Measurements from ENCODE around the gene ADARB1. TPM values are rescaled to one million over a fixed set of nuclear protein-coding genes. Genes with fewer than 3 reads are reported as not detected.

Gene ADARB1
- total RNA-seq, 1 experiment from 2014 or later, result 15.8 TPM

DNA sequence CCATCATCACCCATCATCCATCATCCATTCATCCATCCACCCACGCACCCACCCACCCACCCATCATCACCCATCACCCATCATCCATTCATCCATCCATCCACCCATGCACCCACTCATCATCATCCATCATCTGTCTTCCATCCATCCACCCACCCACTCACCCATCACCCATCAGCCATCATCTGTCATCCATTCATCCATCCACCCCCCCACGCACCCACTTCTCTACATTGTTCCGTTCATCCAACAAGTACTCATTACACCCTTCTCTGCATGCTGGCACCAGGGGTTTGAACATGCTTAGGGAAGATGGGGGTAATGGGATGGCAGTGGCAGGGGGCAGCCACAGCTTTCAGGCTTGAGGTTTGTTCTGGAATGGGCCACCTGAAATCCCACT lies 82.1 kb downstream of the ADARB1 start:
- no peak for TF ChIP-seq CTCF (conservative IDR thresholded peaks at IDR 0.05)
- H2BK20ac ChIP-seq (ENCODE audit: low read depth, low read length, poor library complexity, severe bottlenecking), result no peak overlapping the region
- H3K56ac ChIP-seq (ENCODE audit: insufficient read length, low read depth, low read length), result no peak overlapping the region
- no peak overlapping the region for H3K4ac ChIP-seq (ENCODE audit: low read depth, low read length)
- H4K91ac ChIP-seq (ENCODE audit: insufficient read length, low read depth, low read length), result no peak overlapping the region
- H3K4me1 ChIP-seq (ENCODE audit: insufficient read depth, low read length), result no peaks in the 10 kb centered on the region; the same call in 1 of the 2 replicates
- no peak for DNase-seq
- no peak overlapping the region for H2AFZ ChIP-seq (ENCODE audit: low read length)
- peaks cover 3 to 8% of the 10 kb centered on the region in 2 experiments; a peak in 1 of 5 replicates for H3K9me3 Mint-ChIP-seq
- H3K27me3 Mint-ChIP-seq (ENCODE audit: low read depth), result no peaks in the 10 kb centered on the region
- H2BK15ac ChIP-seq (ENCODE audit: low read depth, low read length), result no peak overlapping the region
- 100% methylated on average over 1 of the region's 3 CpGs for WGBS (ENCODE audit: extremely low coverage, insufficient read length, low lambda C conversion rate)
- H3K27ac ChIP-seq (ENCODE audit: insufficient read length, low read depth, low read length), result no peak overlapping the region
- peaks cover 0 to 11% (median 7%) of the 10 kb centered on the region in 3 experiments; a peak in 2 of 7 replicates for H3K36me3 Mint-ChIP-seq (ENCODE audit: insufficient read depth in 1 of 3, low read depth in 3 of 3)
- H3K79me2 ChIP-seq (ENCODE audit: insufficient read depth, low read length), result no peaks in the 10 kb centered on the region
- H3K23me2 ChIP-seq (ENCODE audit: insufficient read length, low read depth, low read length, poor library complexity, severe bottlenecking), result no peaks in the 10 kb centered on the region
- H3K4me1 Mint-ChIP-seq, result peaks cover 29 to 34% of the 10 kb centered on the region in 2 experiments
- no peak overlapping the region for H3K4me3 Mint-ChIP-seq
- H2BK12ac ChIP-seq (ENCODE audit: insufficient read length, low read depth, low read length), result no peak overlapping the region
- no peak overlapping the region for H2BK5ac ChIP-seq (ENCODE audit: insufficient read length, low read length)
- no peaks in the 10 kb centered on the region for H3K79me1 ChIP-seq (ENCODE audit: insufficient read depth, low read depth, low read length, poor library complexity, severe bottlenecking)
- H3K9me3 ChIP-seq (ENCODE audit: control insufficient read depth, low read depth, low read length), result no peaks in the 10 kb centered on the region
- no peak overlapping the region for H3K18ac ChIP-seq (ENCODE audit: insufficient read length, low read depth, low read length)
- no peak overlapping the region for H3K27ac Mint-ChIP-seq
- no peak overlapping the region for H4K8ac ChIP-seq (replicated peaks; ENCODE audit: insufficient read length, low read depth, low read length)
- H3T11ph ChIP-seq (ENCODE audit: low read length), result no peak overlapping the region
- no peak overlapping the region for H3K14ac ChIP-seq (ENCODE audit: insufficient read depth, low read length)
- H4K20me1 ChIP-seq (ENCODE audit: control insufficient read depth, insufficient read depth, insufficient read length), result peaks cover 3% of the 10 kb centered on the region
- H3K4me2 ChIP-seq (ENCODE audit: insufficient read depth, insufficient read length, low read length), result no peak overlapping the region
- H3K9ac ChIP-seq (ENCODE audit: extremely low read depth, insufficient read length, low read length), result no peak overlapping the region
- H3K23ac ChIP-seq (ENCODE audit: insufficient read length, low read depth, low read length), result no peak overlapping the region
- H2AK5ac ChIP-seq (ENCODE audit: insufficient read length, low read length), result no peak overlapping the region
- H2BK120ac ChIP-seq (ENCODE audit: low read depth, low read length, poor library complexity, severe bottlenecking), result no peak overlapping the region
- H3K27me3 ChIP-seq (ENCODE audit: insufficient read depth, low read length), result no peaks in the 10 kb centered on the region
- no peak overlapping the region for H4K5ac ChIP-seq (ENCODE audit: insufficient read length, low read depth, low read length)
